ENCODE results near the gene CAPN5.

CAPN5 gene

GRCh38 chr11:77151804-77152509 is 85.2 kb downstream of the CAPN5 start:
- no peak for DNase-seq (ENCODE audit: low read depth)

DNA sequence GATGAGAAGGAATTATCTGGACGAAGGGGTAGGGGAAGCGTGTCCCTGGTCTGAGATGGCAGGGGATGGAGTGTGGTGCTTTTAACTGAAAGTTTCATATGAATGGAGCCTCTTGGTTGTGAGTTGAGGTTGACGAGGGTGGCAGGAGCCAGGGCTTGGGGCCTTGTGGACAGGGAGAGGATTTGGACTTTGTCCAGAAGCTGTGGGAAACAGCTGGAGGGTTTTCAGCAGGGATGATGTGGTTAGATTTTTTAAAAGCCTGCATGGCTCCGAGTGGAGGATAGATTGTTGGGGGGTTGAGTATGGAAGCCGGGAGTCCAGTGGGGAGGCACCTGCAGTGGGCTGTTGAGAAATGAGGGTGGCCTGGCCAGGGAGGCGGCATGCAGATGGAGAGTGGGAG is 86.1 kb downstream of the CAPN5 start:
- DNase-seq (ENCODE audit: low read depth), result no peak

DNA sequence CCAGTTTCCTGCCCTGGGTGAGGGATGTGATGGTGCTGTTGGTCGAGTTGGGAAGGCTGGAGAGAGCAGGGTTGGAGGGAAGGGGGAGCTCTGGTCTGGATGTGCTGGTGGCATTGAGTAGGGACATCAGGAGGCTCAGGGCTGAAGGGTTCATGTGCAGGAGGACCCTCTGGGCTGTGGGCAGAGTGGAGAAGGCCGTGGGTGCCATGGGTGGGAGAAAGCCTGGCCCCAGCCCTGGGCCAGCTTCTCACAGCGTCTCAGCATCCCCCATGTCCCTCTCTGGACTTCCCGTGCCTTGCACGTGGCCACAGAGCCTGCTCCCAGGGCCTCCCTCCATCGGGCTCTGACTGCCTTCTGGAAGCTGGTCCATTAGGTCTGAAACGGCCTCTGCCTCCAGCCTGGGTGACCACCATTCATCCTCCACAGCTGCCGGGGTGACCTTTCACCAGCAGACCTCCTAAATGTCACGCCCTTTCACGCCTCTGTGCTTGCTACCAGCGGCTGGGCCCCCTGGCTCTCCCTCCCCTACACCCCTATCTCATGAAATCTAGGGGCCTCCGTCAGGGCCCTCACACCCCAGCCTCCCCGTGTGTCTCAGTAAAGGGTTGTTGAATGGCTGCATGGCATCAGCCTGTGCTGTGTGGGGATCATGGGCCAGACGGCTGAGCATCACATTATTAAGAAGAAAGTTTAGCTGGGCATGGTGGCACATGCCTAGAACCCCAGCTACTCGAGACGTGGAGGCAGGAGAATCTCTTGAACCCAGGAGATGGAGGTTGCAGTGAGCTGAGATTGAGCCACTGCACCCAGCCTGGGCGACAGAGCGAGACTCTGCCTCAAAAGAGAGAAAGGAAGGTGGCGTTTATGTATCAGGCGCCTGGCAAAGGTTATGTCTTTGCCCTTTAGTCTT is 86.8 kb downstream of the CAPN5 start:
- DNase-seq (ENCODE audit: low read depth), result no peak

GRCh38 chr11:77154381-77155081 is 87.8 kb downstream of the CAPN5 start:
- DNase-seq (ENCODE audit: low read depth), result no peak

DNA sequence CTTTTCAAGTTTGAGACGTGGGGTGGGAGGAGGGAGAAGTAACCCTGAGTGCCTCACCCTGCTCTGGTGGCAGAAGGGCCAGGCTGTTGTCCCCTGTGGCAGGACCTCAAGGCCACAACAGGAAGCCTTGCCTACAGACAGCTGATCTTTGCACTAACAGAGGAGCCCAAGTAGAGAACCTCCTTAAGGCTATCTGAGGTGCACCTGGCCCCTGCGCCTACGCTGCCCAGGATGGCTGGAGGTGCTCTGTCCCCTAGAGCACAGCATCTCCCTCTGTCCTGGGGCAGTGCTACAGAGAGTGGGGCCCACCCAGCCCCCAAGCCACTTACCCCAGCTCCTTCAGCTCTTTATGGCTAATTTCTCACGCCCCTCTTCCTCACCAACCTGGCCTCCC is 88.3 kb downstream of the CAPN5 start:
- no peak for DNase-seq (ENCODE audit: low read depth)

- no peak for DNase-seq (ENCODE audit: low read depth)
Observed at GRCh38 chr11:77155556-77156130, 88.9 kb downstream of the CAPN5 start.

GRCh38 chr11:77156396-77157195 is 89.8 kb downstream of the CAPN5 start:
- DNase-seq (ENCODE audit: low read depth), result no peak

DNA sequence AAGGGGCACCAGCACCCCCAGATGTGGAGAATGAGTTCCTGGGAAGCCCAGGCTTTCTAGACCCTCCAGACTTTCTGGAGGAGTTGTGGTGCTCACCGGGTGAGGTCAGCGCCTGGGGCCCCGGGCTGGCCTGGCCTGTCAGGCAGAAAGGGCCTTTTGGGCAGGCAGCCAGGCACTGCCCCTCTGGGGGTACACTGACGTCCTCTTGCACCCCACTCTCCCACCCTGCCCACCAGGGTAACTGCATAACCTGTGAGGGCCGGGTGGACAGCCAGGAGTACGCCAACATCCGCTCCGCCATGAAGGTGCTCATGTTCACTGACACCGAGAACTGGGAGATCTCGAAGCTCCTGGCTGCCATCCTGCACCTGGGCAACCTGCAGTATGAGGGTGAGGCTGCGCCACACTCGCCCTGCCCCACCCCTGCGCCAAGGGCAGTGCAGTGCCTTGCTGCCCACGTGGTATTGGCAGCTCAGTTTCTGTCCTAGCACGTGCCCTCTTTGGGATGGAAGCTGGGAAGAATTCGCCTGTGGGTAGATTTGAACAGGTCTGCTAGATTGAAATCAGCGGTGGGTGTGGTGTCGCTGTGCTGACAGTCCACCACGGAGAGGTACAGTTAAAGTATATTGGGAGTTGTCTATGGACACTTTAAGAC is 91.4 kb downstream of the CAPN5 start:
- no peak for DNase-seq (ENCODE audit: low read depth)

DNA sequence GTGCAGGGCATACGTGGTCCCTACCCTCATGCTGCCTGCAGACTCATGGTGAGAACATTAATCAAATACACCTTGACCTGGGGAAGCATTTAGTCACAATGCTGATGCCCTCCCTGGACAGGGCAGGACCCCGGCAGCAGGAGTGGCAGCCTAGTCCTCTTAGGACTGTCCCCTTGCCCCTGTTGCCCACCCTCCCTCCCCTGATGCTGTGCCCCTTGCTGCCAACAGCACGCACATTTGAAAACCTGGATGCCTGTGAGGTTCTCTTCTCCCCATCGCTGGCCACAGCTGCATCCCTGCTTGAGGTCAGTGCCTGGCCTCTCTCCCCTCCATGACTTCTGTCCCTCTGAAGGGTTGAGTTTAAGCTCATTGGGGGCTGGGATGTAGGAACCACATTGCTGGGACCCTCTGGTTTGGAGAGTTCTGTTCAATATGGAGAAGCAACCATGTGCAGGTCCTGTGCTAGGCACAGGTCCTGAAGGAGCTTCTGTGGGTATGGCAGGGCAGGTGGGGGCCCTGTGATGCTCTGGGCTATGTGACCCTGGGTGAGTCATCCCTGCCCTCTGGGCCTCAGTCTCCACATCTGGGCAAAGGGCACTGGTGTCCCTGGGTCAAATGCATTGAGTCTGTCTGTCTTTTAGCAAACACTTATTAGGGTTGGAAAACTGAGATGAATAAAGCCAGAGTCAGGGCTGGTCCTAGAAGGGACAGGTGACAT is 92.6 kb downstream of the CAPN5 start:
- no peak for DNase-seq (ENCODE audit: low read depth)

- no peak for DNase-seq (ENCODE audit: low read depth)
Observed at GRCh38 chr11:77159937-77160495, 93.2 kb downstream of the CAPN5 start.

DNA sequence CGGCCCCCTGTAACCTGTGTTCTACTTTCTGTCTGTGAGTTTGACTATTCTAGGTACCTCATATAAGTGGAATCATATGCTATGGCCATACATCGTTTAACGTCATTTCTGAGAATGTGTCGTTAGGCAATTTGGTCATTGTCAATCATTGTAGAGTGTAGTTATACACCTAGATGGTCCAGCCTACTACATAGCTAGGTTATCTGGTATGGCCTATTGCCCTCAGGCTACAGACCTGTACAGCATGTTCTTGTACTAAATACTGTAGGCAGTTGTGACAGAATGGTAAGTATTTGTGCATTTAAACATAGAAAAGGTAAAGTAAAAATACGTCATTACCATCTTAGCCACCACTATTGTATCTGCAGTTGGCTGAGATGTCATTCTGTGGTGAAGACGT is 96.5 kb downstream of the CAPN5 start:
- DNase-seq (ENCODE audit: low read depth), result no peak

DNA sequence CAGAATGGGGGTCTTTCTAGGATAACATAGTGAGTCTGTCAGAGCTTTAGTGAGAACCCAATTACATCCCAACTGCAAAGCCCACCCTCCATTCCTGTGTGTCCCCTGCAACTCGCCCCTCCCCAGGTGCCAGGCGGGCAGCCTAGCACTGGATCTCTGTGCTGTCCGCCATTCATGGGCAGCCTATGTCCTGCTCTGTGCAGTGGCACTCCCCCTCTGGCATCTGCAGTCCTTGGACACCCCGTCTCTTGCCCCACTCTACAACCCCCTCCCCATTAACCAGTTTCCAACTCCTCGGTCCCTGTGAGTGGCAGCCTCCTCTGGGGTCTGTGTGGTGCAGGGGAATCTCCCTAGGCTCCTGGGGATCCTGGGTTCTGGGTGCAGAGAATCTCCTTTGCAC is 98.3 kb downstream of the CAPN5 start:
- no peak for DNase-seq (ENCODE audit: low read depth)

GRCh38 chr11:77166021-77166420 is 99.2 kb downstream of the CAPN5 start:
- no peak for DNase-seq (ENCODE audit: low read depth)

GRCh38 chr11:77167111-77167626 is 100.4 kb downstream of the CAPN5 start:
- DNase-seq (ENCODE audit: low read depth), result no peak

DNA sequence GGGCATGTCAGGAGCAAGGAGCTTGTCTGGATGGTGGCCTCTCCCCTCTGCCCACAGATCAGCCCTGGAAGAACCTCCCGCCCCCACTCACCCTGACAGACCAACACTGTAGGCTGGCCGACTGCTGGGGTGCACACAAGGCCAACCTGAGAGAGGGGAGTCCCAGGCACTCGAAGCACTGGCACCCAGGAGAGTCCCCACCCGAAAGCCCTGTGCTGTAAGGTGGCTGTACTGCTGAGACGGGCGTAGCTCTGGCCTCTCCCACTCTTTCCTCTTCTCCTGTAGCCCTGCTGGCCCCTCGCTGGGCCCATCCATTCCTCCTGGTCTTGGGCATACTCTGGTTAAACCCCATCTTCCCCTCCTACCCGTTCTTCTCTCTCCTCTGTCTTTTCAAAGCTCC is 101.0 kb downstream of the CAPN5 start:
- DNase-seq (ENCODE audit: low read depth), result no peak

DNA sequence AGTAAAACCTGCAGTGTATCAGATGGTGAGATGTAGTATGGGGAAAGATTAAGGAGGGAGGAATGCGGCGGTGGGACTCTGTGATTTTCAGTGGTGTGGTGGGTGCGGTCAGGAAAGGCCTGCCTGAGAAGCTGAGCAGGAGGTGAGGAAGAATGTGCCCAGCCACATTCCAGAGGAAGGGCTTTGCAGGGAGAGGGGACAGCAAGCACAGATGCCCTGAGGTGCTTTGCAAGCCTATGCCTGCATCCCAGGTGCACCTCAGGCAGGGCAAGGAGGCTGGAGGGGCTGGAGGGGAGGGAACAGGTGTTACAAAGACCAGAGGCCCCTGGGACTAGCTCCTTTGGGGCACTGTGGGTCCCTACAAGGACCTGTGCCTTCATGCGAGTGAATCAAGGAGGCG is 103.3 kb downstream of the CAPN5 start:
- no peak for DNase-seq (ENCODE audit: low read depth)

GRCh38 chr11:77171254-77171653 is 104.5 kb downstream of the CAPN5 start:
- no peak for DNase-seq (ENCODE audit: low read depth)

- DNase-seq (ENCODE audit: low read depth), result no peak
Observed at GRCh38 chr11:77171885-77172665, 105.3 kb downstream of the CAPN5 start.

GRCh38 chr11:77172666-77172982 is 105.9 kb downstream of the CAPN5 start:
- no peak for DNase-seq (ENCODE audit: low read depth)

All from fibroblast of the conjunctiva (primary cell).